Esophagus muscularis mucosa (tissue), 4 donors: ENCODE measurements around the gene RNF43. TPM values are rescaled to one million over a fixed set of nuclear protein-coding genes. Genes with fewer than 3 reads are reported as not detected.
"Not testable (repeated sequence)": the region's sequence is repeated elsewhere in the genome, so short reads cannot be mapped to it uniquely, and the experiment has no call there.

Source experiments
- DNase-seq: peaks from one replicate; pipeline ENCODE4 v3.0.0-alpha.2; 2017; ENCODE audit errors: extremely low spot score
- H3K27ac ChIP-seq, 4 donors: fragments of 200-600 bp; sonication (generic); replicated peaks in 1 of 4; 1 replicate in 3 of 4; 2 replicates in 1 of 4; pipeline ENCODE4 v1.5.1; 2016 to 2019; ENCODE audit warnings: mild to moderate bottlenecking in 1 of 4
- H3K27me3 ChIP-seq, 4 donors: fragments of 200-600 bp; sonication (generic); one replicate each; pipeline versions ENCODE4 v1.5.1 to v1.6.0; 2016 to 2019
- H3K36me3 ChIP-seq, 4 donors: fragments of 200-600 bp; sonication (generic); one replicate each; pipeline ENCODE4 v1.5.1; 2016 to 2019
- H3K4me1 ChIP-seq, 4 donors: fragments of 200-600 bp; sonication (generic); one replicate each; pipeline ENCODE4 v1.5.1; 2016 to 2019
- H3K4me3 ChIP-seq, 4 donors: fragments of 200-600 bp; sonication (generic); 1 replicate in 2 of 4; 2 replicates in 2 of 4; pipeline ENCODE4 v1.5.1; 2016 to 2019; ENCODE audit warnings: mild to moderate bottlenecking in 4 of 4, moderate library complexity in 1 of 4
- H3K9me3 ChIP-seq, 4 donors: fragments of 200-600 bp; sonication (generic); 1 replicate in 3 of 4; 2 replicates in 1 of 4; pipeline ENCODE4 v1.5.1; 2016 to 2019
- CTCF ChIP-seq, 3 experiments: fragments of 200-600 bp in 2 of 3; fragments of 450-650 bp in 1 of 3; sonication (generic) in 2 of 3; IDR thresholded peaks; one replicate each; pipeline ENCODE4 v1.5.1; 2017 to 2019; ENCODE audit warnings: antibody characterized with exemption in 3 of 3, mild to moderate bottlenecking in 2 of 3, moderate library complexity in 1 of 3
- EP300 ChIP-seq: sonication (generic); formaldehyde crosslinking; IDR thresholded peaks from one replicate; pipeline ENCODE4 v1.6.1; 2017; ENCODE audit warnings: antibody characterized with exemption
- POLR2A ChIP-seq: fragments of 450-650 bp; IDR thresholded peaks from one replicate; pipeline ENCODE4 v1.6.1; 2017; ENCODE audit warnings: antibody characterized with exemption, moderate library complexity, mild to moderate bottlenecking, low read depth
- POLR2AphosphoS5 ChIP-seq, 2 donors: sonication (generic); formaldehyde crosslinking; IDR thresholded peaks; one replicate each; pipeline ENCODE4 v1.6.1; 2017; ENCODE audit warnings: antibody characterized with exemption in 2 of 2
- WGBS: methylation state at CpG from one replicate; pipeline ENCODE4 v1.1.5; 2018; 5-methylcytosine and 5-hydroxymethylcytosine counted together
- intact Hi-C: fragments of 100-400 bp; cut with DNase I; formaldehyde crosslinking; loops from one replicate; pipeline ENCODE4 v1.15.1; 2023
- total RNA-seq, 4 donors: library from RNA; depleted of rRNA; stranded (reverse); fragments of >200 nt; gene quantifications; one replicate each; pipeline versions ENCODE4 v1.1.0 to v1.2.1, GENCODE V29; 2016

RNF43 gene
- total RNA-seq, 4 donors from 2014 or later = under 0.01 to 0.26 (median 0.11) TPM; not detected in 1

- H3K4me3 ChIP-seq = no peak overlapping the region
- DNase-seq = no peak
- peaks cover 0 to 5% (median 0%) of the 10 kb centered on the region in 4 donors for H3K27me3 ChIP-seq
- WGBS = 52% methylated on average over 3 of the region's 3 CpGs
- no peak overlapping the region for H3K27ac ChIP-seq
- intact Hi-C loops = no loop called here
- TF ChIP-seq EP300 (no peak), CTCF (IDR thresholded peaks at IDR 0.05) (no peak), POLR2AphosphoS5 (IDR thresholded peaks at IDR 0.05) (no peak), POLR2A (no peak)
- no peaks in the 10 kb centered on the region for H3K9me3 ChIP-seq
- no peaks in the 10 kb centered on the region for H3K4me1 ChIP-seq
- H3K36me3 ChIP-seq = no peaks in the 10 kb centered on the region
Measured at GRCh38 chr17:58398574-58399266, 18.6 kb downstream of the RNF43 start.

- 79% methylated on average over 5 of the region's 5 CpGs for WGBS
- DNase-seq, intact Hi-C loops, H3K4me1 ChIP-seq, H3K4me3 ChIP-seq, H3K27me3 ChIP-seq, H3K9me3 ChIP-seq, H3K27ac ChIP-seq, H3K36me3 ChIP-seq: not testable (repeated sequence)
Measured at GRCh38 chr17:58397421-58397820, 19.9 kb downstream of the RNF43 start.

GRCh38 chr17:58396173-58396572, 21.2 kb downstream of the RNF43 start:
- intact Hi-C loops = no loop called here
- H3K27me3 ChIP-seq = peaks cover 0 to 17% (median 0%) of the 10 kb centered on the region in 4 donors
- no peak overlapping the region for H3K4me3 ChIP-seq
- no peak for TF ChIP-seq EP300
- TF ChIP-seq POLR2A = no peak
- TF ChIP-seq POLR2AphosphoS5 (IDR thresholded peaks at IDR 0.05) = no peak
- no peak for TF ChIP-seq CTCF (IDR thresholded peaks at IDR 0.05)
- no peaks in the 10 kb centered on the region for H3K9me3 ChIP-seq
- no peaks in the 10 kb centered on the region for H3K36me3 ChIP-seq
- no peak for DNase-seq
- WGBS = 77% methylated on average over 4 of the region's 4 CpGs
- H3K27ac ChIP-seq = no peak overlapping the region
- H3K4me1 ChIP-seq = peaks cover 0 to 6% (median 0%) of the 10 kb centered on the region in 4 donors

GRCh38 chr17:58394534-58395223, 22.7 kb downstream of the RNF43 start:
- H3K36me3 ChIP-seq = no peaks in the 10 kb centered on the region
- DNase-seq = no peak
- TF ChIP-seq CTCF (IDR thresholded peaks at IDR 0.05) = no peak
- TF ChIP-seq POLR2AphosphoS5 (IDR thresholded peaks at IDR 0.05) = no peak
- TF ChIP-seq POLR2A = no peak
- no peak for TF ChIP-seq EP300
- no peak overlapping the region for H3K27ac ChIP-seq
- H3K4me1 ChIP-seq = peaks cover 0 to 7% (median 0%) of the 10 kb centered on the region in 4 donors
- H3K27me3 ChIP-seq = peaks cover 0 to 17% (median 0%) of the 10 kb centered on the region in 4 donors
- intact Hi-C loops = no loop called here
- H3K9me3 ChIP-seq = no peaks in the 10 kb centered on the region
- H3K4me3 ChIP-seq = no peak overlapping the region
- WGBS = 87% methylated on average over 3 of the region's 3 CpGs

GRCh38 chr17:58391302-58391984, 25.9 kb downstream of the RNF43 start:
- H3K9me3 ChIP-seq = no peaks in the 10 kb centered on the region

More at GRCh38 chr17:58391302-58391984, 25.9 kb downstream of the RNF43 start:
- no peaks in the 10 kb centered on the region for H3K36me3 ChIP-seq
- WGBS = 45% methylated on average over 8 of the region's 10 CpGs
- DNase-seq = no peak
- H3K4me3 ChIP-seq = no peak overlapping the region
- H3K4me1 ChIP-seq = peaks cover 0 to 7% (median 0%) of the 10 kb centered on the region in 4 donors
- H3K27me3 ChIP-seq = peaks cover 0 to 26% (median 0%) of the 10 kb centered on the region in 4 donors
- no peak overlapping the region for H3K27ac ChIP-seq
- no peak for TF ChIP-seq CTCF (IDR thresholded peaks at IDR 0.05)
- no peak for TF ChIP-seq POLR2AphosphoS5 (IDR thresholded peaks at IDR 0.05)
- no peak for TF ChIP-seq POLR2A
- no peak for TF ChIP-seq EP300
- intact Hi-C loops = no loop called here
